KOPT-K1 (cell line): ENCODE data around the gene KATNBL1.

Experiments used
- H3K27ac ChIP-seq: fragments of 200-600 bp; sonication (generic); 2 replicates; pipeline ENCODE4 v1.5.1; 2016; ENCODE audit warnings: antibody characterized with exemption, mild to moderate bottlenecking, low read depth, low read length; ENCODE audit not compliant: poor library complexity, severe bottlenecking
- H3K36me3 ChIP-seq: fragments of 200-600 bp; sonication (generic); 2 replicates; pipeline ENCODE4 v1.5.1; 2017; ENCODE audit warnings: antibody characterized with exemption, mild to moderate bottlenecking, low read length, moderate library complexity; ENCODE audit not compliant: insufficient read depth
- H3K9me3 ChIP-seq: fragments of 200-600 bp; sonication (generic); 2 replicates; pipeline ENCODE4 v1.5.1; 2017; ENCODE audit warnings: antibody characterized with exemption, low read length, mild to moderate bottlenecking; ENCODE audit not compliant: insufficient read depth, poor library complexity, severe bottlenecking

KATNBL1 gene, protein sequence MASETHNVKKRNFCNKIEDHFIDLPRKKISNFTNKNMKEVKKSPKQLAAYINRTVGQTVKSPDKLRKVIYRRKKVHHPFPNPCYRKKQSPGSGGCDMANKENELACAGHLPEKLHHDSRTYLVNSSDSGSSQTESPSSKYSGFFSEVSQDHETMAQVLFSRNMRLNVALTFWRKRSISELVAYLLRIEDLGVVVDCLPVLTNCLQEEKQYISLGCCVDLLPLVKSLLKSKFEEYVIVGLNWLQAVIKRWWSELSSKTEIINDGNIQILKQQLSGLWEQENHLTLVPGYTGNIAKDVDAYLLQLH

DNA sequence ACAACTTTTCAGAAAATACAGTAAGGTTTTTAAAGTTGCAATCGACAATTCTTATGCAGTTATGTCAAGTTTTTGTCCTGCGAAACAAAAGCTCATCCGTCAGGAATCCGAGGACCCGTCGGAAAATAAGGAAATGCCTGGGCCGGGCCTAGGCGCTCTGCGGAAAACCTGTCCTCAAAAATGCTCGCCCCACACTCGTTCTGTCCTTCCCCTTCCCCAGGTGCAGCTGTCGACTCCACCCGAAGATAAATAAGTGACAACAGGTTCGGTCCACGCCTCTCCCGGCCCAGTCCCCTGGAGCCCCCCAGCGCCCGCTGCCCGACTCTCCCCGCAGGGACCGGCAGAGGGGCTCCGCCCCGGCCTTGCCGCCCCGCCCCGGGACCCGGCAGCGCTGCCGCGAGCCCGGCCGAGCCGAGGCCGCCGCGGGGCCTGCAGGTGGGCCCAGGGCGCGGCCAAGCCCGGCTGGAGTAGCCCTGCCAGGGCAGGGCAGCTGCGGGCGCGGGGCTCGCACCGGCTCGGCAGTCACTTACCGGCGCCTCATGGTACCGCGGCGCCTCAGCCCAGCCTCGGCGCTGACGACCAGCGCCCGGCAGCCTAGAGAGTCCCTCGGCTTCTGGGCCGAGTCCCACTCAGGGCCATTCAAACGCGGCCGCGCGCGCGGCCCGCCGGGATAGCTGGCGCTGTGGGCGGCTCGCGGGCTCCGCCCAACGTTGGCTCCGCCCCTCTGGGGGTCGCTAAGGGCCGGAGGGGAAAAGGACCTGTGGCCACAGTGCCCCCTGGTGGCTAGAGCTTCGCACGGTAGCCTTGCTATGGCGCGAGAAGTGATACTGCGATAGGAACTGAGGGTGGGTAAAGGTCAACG is at the start of gene KATNBL1:
Gene KATNBL1, minus strand, starts transcription at position 676 of the 862 bp plus-strand sequence. CDS start 46,420 bp downstream, outside the sequence.
- Histone ChIP-seq H3K27ac (peak within 1 kb of the TSS; percentile 71), H3K36me3 (peaks cover 21% of the 10 kb centered on the region; the same call in 1 of the 2 replicates), H3K9me3 (no peaks in the 10 kb centered on the region)

DNA sequence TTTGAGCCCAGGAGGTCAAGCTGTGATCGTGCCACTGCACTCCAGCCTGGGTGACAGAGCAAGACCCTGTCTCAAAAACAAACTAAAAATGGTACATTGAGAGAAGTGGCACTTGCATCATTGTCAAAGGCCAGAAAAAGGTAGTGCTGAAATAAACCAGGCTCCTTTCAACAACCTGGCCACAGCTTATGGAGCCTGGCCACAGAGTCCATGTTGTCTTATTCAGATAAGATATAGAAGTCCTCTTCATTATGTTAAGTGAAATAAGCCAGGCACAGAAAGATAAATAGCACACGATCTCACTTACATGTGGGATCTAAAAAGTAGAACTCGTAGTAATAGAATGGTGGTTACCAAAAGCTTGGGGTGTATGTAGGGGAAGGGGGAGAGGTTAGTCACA is 49.7 kb upstream of the KATNBL1 start:
- no peaks in the 10 kb centered on the region for H3K9me3 ChIP-seq
- peaks cover 56% of the 10 kb centered on the region for H3K36me3 ChIP-seq
- H3K27ac ChIP-seq: no peak overlapping the region

DNA sequence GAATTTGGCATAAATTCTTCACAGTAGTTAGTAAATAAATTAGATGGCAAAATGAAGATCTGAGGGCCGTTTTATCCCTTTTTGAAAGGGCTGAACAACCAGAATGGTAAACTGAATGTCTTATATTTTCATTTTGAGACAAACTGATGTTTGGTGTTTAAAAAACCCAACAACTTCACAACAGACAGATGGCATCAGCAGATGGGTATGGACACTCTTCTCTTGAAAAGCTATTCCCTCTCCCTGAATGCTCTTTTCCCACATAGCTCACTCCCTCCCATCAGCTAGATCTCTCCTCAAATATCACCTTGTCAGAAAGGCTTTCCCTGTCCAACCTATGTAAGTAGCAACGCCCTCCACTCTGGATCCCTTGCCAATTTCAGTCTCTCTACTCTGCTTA is 48.3 kb upstream of the KATNBL1 start:
- Histone ChIP-seq H3K9me3 (no peaks in the 10 kb centered on the region), H3K27ac (no peak overlapping the region), H3K36me3 (peaks cover 70% of the 10 kb centered on the region)

DNA sequence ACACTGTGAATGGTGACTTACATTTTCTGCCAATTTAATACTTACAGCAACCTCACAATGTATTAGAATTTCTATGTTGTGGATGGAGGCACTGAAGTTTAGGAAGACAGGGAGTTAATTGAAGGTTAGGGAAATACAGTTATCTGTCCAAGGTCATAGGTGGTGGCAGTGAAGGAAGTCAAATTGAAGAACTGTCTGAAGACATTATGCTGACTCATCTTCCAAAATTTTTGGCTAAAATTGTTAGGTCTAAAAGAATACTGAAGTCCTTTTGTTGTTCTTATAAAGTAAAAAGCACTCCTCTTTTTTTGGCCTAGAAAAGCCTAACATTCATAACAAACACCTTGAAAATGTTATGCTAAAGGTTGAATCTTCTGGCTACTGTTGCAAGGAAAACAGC is 42.6 kb upstream of the KATNBL1 start:
- no peaks in the 10 kb centered on the region for H3K9me3 ChIP-seq
- H3K36me3 ChIP-seq: peaks cover 95% of the 10 kb centered on the region
- no peak overlapping the region for H3K27ac ChIP-seq

DNA sequence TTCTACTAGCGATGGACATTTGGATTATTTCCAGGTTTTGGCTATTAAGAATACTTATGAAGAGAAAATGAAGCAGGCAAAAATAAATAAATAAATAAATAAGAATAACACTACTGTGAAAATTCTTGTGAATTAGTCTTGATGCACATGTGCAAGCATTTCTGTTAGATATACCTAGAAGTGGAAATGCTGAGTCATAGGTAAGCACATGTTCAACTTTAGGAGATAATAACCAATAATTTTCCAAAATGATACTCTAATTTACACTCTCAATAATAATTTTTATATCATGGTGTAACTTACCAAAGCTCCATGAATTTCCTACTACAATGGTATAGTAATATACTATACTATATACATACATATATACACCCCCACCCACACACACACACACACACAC is 38.3 kb upstream of the KATNBL1 start:
- Histone ChIP-seq H3K36me3 (peaks cover 86% of the 10 kb centered on the region), H3K27ac (no peak overlapping the region), H3K9me3 (no peaks in the 10 kb centered on the region)

DNA sequence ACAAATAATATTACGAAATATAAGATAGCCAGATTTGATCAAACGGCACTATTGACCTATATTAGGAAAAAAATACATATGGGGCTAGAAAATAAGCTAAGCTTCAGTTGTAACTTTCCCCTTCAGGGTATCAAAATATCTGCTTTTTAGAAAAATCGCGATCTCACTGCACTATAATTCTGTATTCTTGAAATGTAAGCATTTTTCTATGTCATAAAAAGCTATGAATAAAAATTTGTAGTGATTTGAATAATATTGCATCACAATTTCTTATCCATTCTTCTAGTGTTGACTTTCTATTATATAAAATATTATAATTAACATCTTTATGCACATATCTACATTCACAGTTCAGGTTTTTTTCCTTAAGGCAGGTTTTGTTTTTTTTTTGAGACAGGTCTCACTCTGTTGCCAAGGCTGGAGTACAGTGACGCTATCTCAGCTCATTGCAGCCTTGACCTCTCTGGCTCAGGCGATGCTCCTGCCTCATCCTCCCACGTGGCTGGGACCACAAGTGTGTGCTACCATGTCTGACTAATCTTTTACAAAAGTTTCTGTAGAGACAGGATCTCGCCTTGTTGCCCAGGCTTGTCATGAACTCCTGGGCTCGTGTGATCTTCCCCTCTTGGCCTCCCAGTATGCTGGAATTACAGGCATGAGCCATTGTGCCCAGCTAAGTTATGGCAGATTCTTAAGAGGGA is 36.5 kb upstream of the KATNBL1 start:
- peaks cover 82% of the 10 kb centered on the region for H3K36me3 ChIP-seq
- no peaks in the 10 kb centered on the region for H3K9me3 ChIP-seq
- H3K27ac ChIP-seq: no peak overlapping the region

DNA sequence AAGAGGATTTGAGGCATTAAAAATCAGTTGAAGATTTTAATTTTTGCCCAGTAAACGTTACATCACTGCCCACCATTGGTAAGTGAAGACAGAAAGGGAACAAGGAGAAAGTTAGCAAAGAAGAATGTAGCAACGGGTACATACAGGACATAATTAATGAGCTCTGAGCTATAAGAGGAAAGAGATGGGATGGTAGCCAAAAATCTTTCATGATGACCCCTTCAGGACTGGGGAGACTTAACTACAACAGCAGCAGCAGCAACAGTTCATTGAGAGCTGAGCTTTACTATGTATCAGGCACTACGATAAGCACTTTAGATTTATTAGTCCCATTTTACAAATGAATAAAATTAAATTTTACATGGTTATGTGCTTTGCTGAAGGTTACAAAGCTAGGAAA is 33.3 kb upstream of the KATNBL1 start:
- Histone ChIP-seq H3K27ac (no peak overlapping the region), H3K36me3 (peaks cover 82% of the 10 kb centered on the region), H3K9me3 (no peaks in the 10 kb centered on the region)

DNA sequence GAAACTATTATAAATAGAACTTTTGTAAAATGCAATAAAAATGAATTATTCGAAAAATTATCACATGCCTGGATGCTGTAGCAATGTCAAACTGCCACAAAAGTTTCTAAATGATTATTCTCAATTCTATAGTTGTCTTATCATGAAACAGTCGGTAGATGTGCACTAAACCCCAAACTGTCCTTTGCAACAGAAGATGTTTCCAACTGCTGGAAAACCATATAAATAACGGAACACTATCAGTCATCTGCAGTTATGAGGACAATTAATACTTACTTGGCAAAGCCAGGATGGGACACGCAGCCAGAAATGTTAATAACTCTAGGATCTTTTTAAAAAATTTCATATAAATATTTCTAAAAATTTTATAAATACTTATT is 32.4 kb upstream of the KATNBL1 start:
- H3K9me3 ChIP-seq: no peaks in the 10 kb centered on the region
- no peak overlapping the region for H3K27ac ChIP-seq
- H3K36me3 ChIP-seq: peaks cover 82% of the 10 kb centered on the region

DNA sequence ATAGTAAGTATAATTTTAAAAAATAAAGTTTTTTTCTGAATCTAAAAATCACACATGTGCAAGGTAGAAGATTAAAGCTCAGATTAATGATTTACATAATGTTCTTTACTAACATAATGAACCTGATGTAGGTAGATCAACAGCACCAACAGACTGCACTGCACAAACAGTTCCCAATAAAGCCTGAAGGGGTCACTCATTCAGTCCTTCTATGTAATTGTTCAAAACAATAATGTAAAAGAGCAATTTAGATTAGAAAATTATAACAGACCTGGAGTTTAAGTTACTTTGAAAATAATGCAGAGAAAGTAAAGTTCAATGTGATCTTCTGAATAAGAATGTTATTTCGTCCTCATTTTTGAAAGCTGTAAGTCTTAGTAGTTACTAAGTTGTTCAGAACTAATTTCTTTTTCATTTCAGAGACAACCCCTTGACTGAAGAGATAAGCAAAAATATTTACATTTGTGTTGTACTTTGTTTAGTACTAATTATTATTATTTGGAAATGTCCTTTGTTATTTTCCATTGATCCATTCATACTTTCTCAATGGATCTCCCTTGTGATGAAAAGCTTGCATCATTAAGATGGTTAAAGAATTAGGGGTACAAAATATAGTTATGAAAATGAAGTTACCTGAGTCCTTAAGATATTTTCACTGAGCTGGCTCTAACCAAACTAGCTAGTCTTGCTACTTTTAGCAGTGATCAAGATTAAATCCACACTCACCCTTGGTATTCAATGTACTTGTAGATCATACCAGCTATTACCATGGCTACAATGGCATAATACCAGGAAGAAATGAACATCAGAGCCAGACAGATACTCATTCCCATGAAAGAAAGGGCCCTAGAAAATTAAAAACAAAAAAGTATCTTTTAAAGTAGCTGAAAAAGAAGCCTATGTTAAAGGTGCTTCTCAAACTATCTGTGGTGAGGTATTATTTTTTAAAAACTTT is 31.8 kb upstream of the KATNBL1 start:
- Histone ChIP-seq H3K36me3 (peaks cover 87% of the 10 kb centered on the region), H3K27ac (no peak overlapping the region), H3K9me3 (no peaks in the 10 kb centered on the region)

DNA sequence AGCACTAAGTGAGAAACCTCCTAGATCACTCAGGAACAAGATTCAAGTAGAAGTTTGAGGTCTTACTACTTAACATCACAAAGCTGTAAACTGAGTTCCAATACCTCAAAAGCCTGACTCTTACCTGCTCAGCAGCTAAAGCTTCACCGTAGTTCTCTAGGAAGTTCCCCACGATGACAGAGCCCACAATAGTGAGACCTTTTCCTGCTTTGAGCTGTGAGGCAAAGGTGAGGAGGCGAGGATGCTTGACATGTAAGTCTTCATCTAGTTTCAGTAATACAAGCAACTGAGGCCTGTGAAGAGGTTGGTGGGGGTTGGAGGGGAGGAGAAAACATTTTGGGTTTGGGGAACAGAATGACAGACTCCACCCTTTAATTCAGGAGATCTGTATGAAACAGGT is 30.6 kb upstream of the KATNBL1 start:
- peaks cover 92% of the 10 kb centered on the region for H3K36me3 ChIP-seq
- no peak overlapping the region for H3K27ac ChIP-seq
- no peaks in the 10 kb centered on the region for H3K9me3 ChIP-seq

DNA sequence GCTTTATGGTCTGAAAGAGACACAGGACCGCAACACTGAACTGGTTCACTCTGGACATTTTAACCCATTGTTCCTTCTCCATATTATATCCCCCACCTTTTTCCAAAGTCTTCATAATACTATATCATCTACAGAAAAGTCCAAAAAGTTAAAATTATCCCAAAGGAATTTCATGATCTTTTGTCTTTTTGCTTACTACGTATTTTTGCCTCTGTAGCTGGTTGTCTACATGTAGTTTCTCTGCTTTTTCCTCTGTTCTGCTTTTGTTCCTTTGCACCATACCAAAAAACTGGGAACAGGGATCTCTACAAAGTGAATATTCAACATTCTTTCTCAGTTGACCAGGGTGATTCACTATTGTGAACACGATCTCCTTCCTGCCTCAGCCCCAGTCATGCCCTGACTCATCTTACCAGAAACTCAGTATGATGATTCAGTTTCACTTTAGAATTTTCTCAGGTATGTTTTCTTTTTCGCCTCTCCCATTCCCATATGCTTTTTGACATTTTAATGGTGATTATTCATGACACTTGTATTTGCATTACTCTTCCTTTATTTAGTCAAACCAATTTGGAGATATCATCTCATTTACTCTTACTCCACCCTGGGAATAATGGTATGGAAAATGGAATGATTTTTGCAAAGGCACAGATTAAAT is 29.4 kb upstream of the KATNBL1 start:
- H3K9me3 ChIP-seq: no peaks in the 10 kb centered on the region
- H3K27ac ChIP-seq: no peak overlapping the region
- peaks cover 92% of the 10 kb centered on the region for H3K36me3 ChIP-seq

DNA sequence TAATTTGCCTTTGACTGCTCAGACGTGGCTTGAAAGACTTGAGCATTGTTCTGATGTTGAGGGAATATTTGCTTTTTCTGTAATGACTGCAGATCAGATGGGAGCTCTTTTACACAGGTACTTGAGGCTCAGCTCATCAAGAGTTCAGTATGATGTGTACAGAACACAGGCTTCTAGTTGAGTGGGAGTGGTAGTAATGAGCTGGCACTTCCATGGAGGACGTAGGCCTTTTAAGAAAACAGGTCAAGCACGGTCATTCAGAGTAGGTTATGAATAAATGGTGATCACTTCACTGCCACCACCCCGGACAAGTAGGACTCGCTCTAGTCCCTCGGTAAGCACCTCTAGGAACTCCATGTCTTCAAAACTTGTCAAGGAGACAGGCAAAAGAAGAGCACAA is 23.7 kb upstream of the KATNBL1 start:
- peaks cover 96% of the 10 kb centered on the region for H3K36me3 ChIP-seq
- H3K9me3 ChIP-seq: no peaks in the 10 kb centered on the region
- H3K27ac ChIP-seq: no peak overlapping the region

DNA sequence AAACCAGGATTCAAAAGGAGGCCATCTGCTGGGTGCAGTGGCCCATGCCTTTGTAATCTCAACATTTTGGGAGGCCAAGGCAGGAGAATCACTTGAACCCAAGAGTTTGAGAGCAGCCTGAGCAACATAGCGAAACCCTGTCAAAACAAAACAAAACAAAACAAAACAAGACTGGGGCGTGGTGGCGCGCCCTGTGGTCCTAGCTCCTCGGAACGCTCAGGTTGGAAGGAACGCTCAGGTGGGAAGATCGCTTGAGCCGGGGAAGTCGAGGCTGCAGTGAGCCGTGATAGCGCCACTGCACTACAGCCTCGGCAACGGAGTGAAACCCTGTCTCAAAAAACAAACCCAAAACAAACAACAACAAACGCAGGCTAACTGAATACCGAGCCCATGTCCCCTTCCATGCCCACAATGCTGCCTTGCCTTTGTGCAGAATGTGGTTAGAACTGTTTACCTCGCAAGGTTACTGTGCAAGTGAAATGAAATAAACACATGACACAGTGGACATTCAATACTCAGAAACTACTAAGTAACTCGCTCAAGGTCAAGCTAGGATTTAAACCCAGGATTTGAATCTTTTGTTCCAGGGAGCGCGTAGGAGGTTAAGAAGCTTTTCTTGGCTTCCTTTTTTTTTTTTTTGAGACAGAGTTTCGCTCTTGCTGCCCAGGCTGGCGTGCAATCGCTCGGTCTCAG is 14.2 kb upstream of the KATNBL1 start:
- no peaks in the 10 kb centered on the region for H3K9me3 ChIP-seq
- H3K36me3 ChIP-seq: peaks cover 20% of the 10 kb centered on the region
- peak overlapping the region; percentile 65 for H3K27ac ChIP-seq
